Mucosa of descending colon (tissue), 3 donors: ENCODE data around the gene FBXL19. TPM values are rescaled to one million over a fixed set of nuclear protein-coding genes. Genes with fewer than 3 reads are reported as not detected.
A peak's percentile ranks its signal among the peaks of the same experiment; 100 is the strongest.

Source experiments
- ATAC-seq: fragments of 200-7000 bp; cut with Tn5 transposase; one replicate; pipeline ENCODE4 v1.9.1; 2020; ENCODE audit warnings: mild to moderate bottlenecking, moderate library complexity
- DNase-seq, 3 donors: peaks; one replicate each; pipeline ENCODE4 v3.0.0-alpha.2; 2020
- H3K36me3 ChIP-seq: fragments of 200-600 bp; one replicate; pipeline ENCODE4 v1.8.0; 2021; ENCODE audit warnings: low read depth, mild to moderate bottlenecking
- H3K4me1 ChIP-seq: fragments of 200-600 bp; one replicate; pipeline ENCODE4 v1.8.0; 2021; ENCODE audit warnings: low read depth, mild to moderate bottlenecking
- H3K4me3 ChIP-seq: fragments of 200-600 bp; one replicate; pipeline ENCODE4 v1.8.0; 2021; ENCODE audit warnings: mild to moderate bottlenecking
- H3K9me3 ChIP-seq: fragments of 200-600 bp; one replicate; pipeline ENCODE4 v1.8.0; 2021; ENCODE audit warnings: mild to moderate bottlenecking
- CTCF ChIP-seq: fragments of 200-600 bp; IDR thresholded peaks from one replicate; pipeline ENCODE4 v1.8.0; 2022; ENCODE audit warnings: antibody characterized with exemption, mild to moderate bottlenecking
- intact Hi-C, 2 donors: fragments of 100-400 bp; cut with DNase I in 1 of 2; cut with micrococcal nuclease in 1 of 2; formaldehyde crosslinking; loops; one replicate each; pipeline versions ENCODE4 v1.11.0 to v1.11.1; 2022; cut with DNase I, micrococcal nuclease
- total RNA-seq, 3 donors: library from RNA; stranded (reverse); fragmentation: NEBNext Ultra II Directional in 2 of 3; extraction: Animal tissue kit (Norgen Biotek cat#: 25700) in 2 of 3; gene quantifications; one replicate each; pipeline versions ENCODE4 v1.2.1 to v1.2.4, GENCODE V29; 2021 to 2023
- donor health status: DM: no; HTN: no; CAD: no; lungs with moderate emphysema.
- donor health status: DM: no; HTN: no; CAD: no.
- donor health status: DM: no; HTN: yes; CAD: no.

Gene FBXL19
- total RNA-seq, 3 donors from 2014 or later, result 17.6 to 30.3 (median 22.4) TPM

GRCh38 chr16:30921748-30922419, 1.5 kb upstream of the FBXL19 start:
- Histone ChIP-seq H3K4me3 (peak overlapping the region; percentile 23), H3K36me3 (peaks cover 4% of the 10 kb centered on the region), H3K9me3 (no peaks in the 10 kb centered on the region), H3K4me1 (peaks cover 7% of the 10 kb centered on the region)
- DNase-seq, result peak; percentile 91 to 95 (median 93)
- peak; percentile 38 for ATAC-seq
- TF ChIP-seq CTCF, result peak; percentile 85
- intact Hi-C loops, result loop anchor here in 1 of 2 donors (5.0 kb wide), 1 partner anchor 80 kb away; no protein-coding TSS in a partner anchor

- ATAC-seq, result peak; percentile 81
- Histone ChIP-seq H3K4me3 (peak overlapping the region; percentile 23), H3K9me3 (no peaks in the 10 kb centered on the region), H3K4me1 (peaks cover 7% of the 10 kb centered on the region), H3K36me3 (peaks cover 4% of the 10 kb centered on the region)
- peak; percentile 6 for TF ChIP-seq CTCF
- intact Hi-C loops, result loop anchor here in 1 of 2 donors (5.0 kb wide), 1 partner anchor 80 kb away; no protein-coding TSS in a partner anchor
- DNase-seq, result peak; percentile 99 to 100 (median 100)
Observed at GRCh38 chr16:30922420-30922959, 882 bp upstream of the FBXL19 start.

GRCh38 chr16:30922960-30923535, 324 bp upstream of the FBXL19 start:
- ATAC-seq (peak; percentile 80), DNase-seq (peak; percentile 99 to 100 (median 100))
- intact Hi-C loops, result loop anchor here in 1 of 2 donors (5.0 kb wide), 1 partner anchor 81 kb away; no protein-coding TSS in a partner anchor
- H3K4me3 ChIP-seq, result peak overlapping the region; percentile 32
- peaks cover 4% of the 10 kb centered on the region for H3K36me3 ChIP-seq
- no peak for TF ChIP-seq CTCF
- H3K9me3 ChIP-seq, result no peaks in the 10 kb centered on the region
- peaks cover 7% of the 10 kb centered on the region for H3K4me1 ChIP-seq

GRCh38 chr16:30924076-30924912, 922 bp downstream of the FBXL19 start:
- peak; percentile 43 to 73 (median 71) for DNase-seq
- Histone ChIP-seq H3K9me3 (no peaks in the 10 kb centered on the region), H3K36me3 (peaks cover 4% of the 10 kb centered on the region), H3K4me1 (peaks cover 7% of the 10 kb centered on the region), H3K4me3 (peak overlapping the region; percentile 32)
- no peak for TF ChIP-seq CTCF
- ATAC-seq, result no peak
- intact Hi-C loops, result loop anchor here in 1 of 2 donors (5.0 kb wide), 1 partner anchor 82 kb away; no protein-coding TSS in a partner anchor
